Liver (tissue), 9 donors: ENCODE results near the gene HNF4A. TPM values are rescaled to one million over a fixed set of nuclear protein-coding genes. Genes with fewer than 3 reads are reported as not detected.

Source experiments
- DNase-seq: peaks from one replicate; pipeline ENCODE4 v3.0.0-alpha.2; 2017; ENCODE audit warnings: low spot score
- H3K27ac ChIP-seq, 2 donors: one replicate each; pipeline ENCODE4 v1.7.0; 2013; ENCODE audit warnings: inconsistent platforms in 2 of 2, low read length in 2 of 2, control low read depth in 1 of 2, low read depth in 1 of 2, mild to moderate bottlenecking in 1 of 2
- H3K27me3 ChIP-seq, 4 donors: one replicate each; pipeline versions ENCODE4 v1.6.1 to v1.7.0; 2013; ENCODE audit warnings: low read length in 3 of 4, inconsistent platforms in 1 of 4, mild to moderate bottlenecking in 1 of 4, moderate library complexity in 1 of 4; ENCODE audit not compliant: control insufficient read depth in 4 of 4, insufficient read depth in 4 of 4
- H3K36me3 ChIP-seq, 4 donors: one replicate each; pipeline versions ENCODE4 v1.6.1 to v1.7.0; 2013; ENCODE audit warnings: low read length in 3 of 4, mild to moderate bottlenecking in 3 of 4, low read depth in 1 of 4, moderate library complexity in 1 of 4; ENCODE audit not compliant: control insufficient read depth in 4 of 4, insufficient read depth in 3 of 4
- H3K4me1 ChIP-seq, 4 donors: one replicate each; pipeline versions ENCODE4 v1.6.1 to v1.7.0; 2013; ENCODE audit warnings: low read length in 3 of 4, mild to moderate bottlenecking in 3 of 4, moderate library complexity in 1 of 4; ENCODE audit not compliant: control insufficient read depth in 4 of 4, insufficient read depth in 4 of 4
- H3K4me3 ChIP-seq, 3 donors: one replicate each; pipeline versions ENCODE4 v1.6.1 to v1.7.0; 2013; ENCODE audit warnings: low read length in 3 of 3, control low read depth in 1 of 3, low read depth in 1 of 3, mild to moderate bottlenecking in 1 of 3
- H3K9ac ChIP-seq, 2 donors: one replicate each; pipeline ENCODE4 v1.7.0; 2013; ENCODE audit warnings: low read length in 2 of 2, mild to moderate bottlenecking in 2 of 2, moderate library complexity in 2 of 2, control low read depth in 1 of 2, low read depth in 1 of 2
- H3K9me3 ChIP-seq, 4 donors: one replicate each; pipeline versions ENCODE4 v1.6.1 to v1.7.0; 2013; ENCODE audit warnings: low read length in 3 of 4; ENCODE audit not compliant: control insufficient read depth in 4 of 4
- FOXA1 ChIP-seq: IDR thresholded peaks from 2 replicates; pipeline ENCODE4 v1.6.1; 2016; ENCODE audit warnings: antibody characterized with exemption
- GABPA ChIP-seq, 2 donors: IDR thresholded peaks in 1 of 2; conservative IDR thresholded peaks in 1 of 2; 2 replicates each; pipeline ENCODE4 v1.6.1; 2016; ENCODE audit warnings: antibody characterized with exemption in 2 of 2, mild to moderate bottlenecking in 1 of 2, moderate library complexity in 1 of 2
- HNF4A ChIP-seq, 2 donors: conservative IDR thresholded peaks; 2 replicates each; pipeline ENCODE4 v1.6.1; 2016; ENCODE audit warnings: antibody characterized with exemption in 2 of 2, mild to moderate bottlenecking in 2 of 2
- HNF4G ChIP-seq: IDR thresholded peaks from 2 replicates; pipeline ENCODE4 v1.6.1; 2016; ENCODE audit warnings: antibody characterized with exemption
- JUND ChIP-seq, 2 donors: IDR thresholded peaks; 2 replicates each; pipeline ENCODE4 v1.6.1; 2016; ENCODE audit warnings: antibody characterized with exemption in 2 of 2
- NR2F2 ChIP-seq: IDR thresholded peaks from 2 replicates; pipeline ENCODE4 v1.6.1; 2016; ENCODE audit warnings: antibody characterized with exemption
- RXRA ChIP-seq, 2 donors: IDR thresholded peaks; 2 replicates each; pipeline ENCODE4 v1.6.1; 2017 to 2018; ENCODE audit warnings: antibody characterized with exemption in 2 of 2, mild to moderate bottlenecking in 1 of 2
- YY1 ChIP-seq: IDR thresholded peaks from 2 replicates; pipeline ENCODE4 v1.6.1; 2016; ENCODE audit warnings: antibody characterized with exemption, mild to moderate bottlenecking
- WGBS: extraction: QIAGEN DNeasy Blood & Tissue Kit; methylation state at CpG from one replicate; pipeline ENCODE4 v1.1.7; 2013; 5-methylcytosine and 5-hydroxymethylcytosine counted together
- polyA plus RNA-seq, 2 donors: library from polyadenylated mRNA; stranded (reverse) in 1 of 2; unstranded in 1 of 2; fragments of 200-250 nt in 1 of 2; fragments of >200 nt in 1 of 2; fragmentation: Nextera tagmentation in 1 of 2; extraction: Ambion mirVana in 1 of 2; gene quantifications; one replicate each; pipeline versions ENCODE4 v1.2.1 to v1.2.3, GENCODE V29; 2013 to 2015
- total RNA-seq, 2 donors: library from RNA; depleted of rRNA; stranded (reverse); fragments of >200 nt; gene quantifications; one replicate each; pipeline ENCODE4 v1.2.3, GENCODE V29; 2014
- TF ChIP-seq, protein P1 (sequence below): IDR thresholded peaks from 2 replicates; pipeline ENCODE4 v1.6.1; 2016; ENCODE audit warnings: antibody characterized with exemption
- TF ChIP-seq, protein P2 (sequence below): IDR thresholded peaks from 2 replicates; pipeline ENCODE4 v1.6.1; 2016; ENCODE audit warnings: antibody characterized with exemption
- TF ChIP-seq, protein P3 (sequence below): IDR thresholded peaks from 2 replicates; pipeline ENCODE4 v1.6.1; 2016; ENCODE audit warnings: antibody characterized with exemption, mild to moderate bottlenecking
- TF ChIP-seq, protein P4 (sequence below): IDR thresholded peaks from 2 replicates; pipeline ENCODE4 v1.6.1; 2016; ENCODE audit warnings: antibody characterized with exemption
- donor health status: healthy.
- donor health status: healthy.
- donor health status: healthy.
- donor health status: healthy.
- donor health status: healthy.

HNF4A gene
- total and polyA plus RNA-seq, 4 donors: 51.7 to 171 (median 86.0) TPM

DNA sequence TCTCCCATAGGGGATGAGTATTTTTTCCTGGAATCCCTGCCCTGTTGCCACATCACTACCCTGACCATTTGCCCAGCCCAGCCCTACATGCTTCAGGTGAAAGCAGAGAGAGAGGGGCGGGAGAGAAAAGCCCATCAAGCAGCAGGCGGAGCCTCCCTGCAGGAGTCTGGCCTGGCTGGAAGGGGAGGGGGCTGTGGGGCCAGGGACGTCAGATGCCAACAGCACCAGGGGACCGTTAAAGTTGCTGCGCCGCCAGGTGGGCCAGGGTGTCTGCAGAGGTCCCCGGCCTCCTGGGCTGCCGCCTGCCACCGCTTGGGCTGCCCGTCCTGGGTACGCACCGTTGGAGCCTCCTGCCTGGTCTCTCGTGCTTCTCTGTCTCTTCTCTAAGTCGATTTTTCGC is 19.4 kb upstream of the HNF4A start:
- Histone ChIP-seq H3K9me3 (no peaks in the 10 kb centered on the region), H3K4me1 (no peaks in the 10 kb centered on the region), H3K36me3 (no peaks in the 10 kb centered on the region), H3K9ac (no peak overlapping the region), H3K27me3 (peaks cover 0 to 6% (median 0%) of the 10 kb centered on the region in 4 donors), H3K27ac (no peak overlapping the region), H3K4me3 (no peak overlapping the region)
- WGBS: 44% methylated on average over 15 of the region's 15 CpGs
- DNase-seq: no peak
- TF ChIP-seq RXRA (IDR thresholded peaks at IDR 0.05) (no peak), GABPA (IDR thresholded peaks at IDR 0.05 in 1 of 2, conservative IDR thresholded peaks at IDR 0.05 in 1 of 2) (no peak), YY1 (no peak), FOXA1 (no peak), JUND (IDR thresholded peaks at IDR 0.05) (no peak), HNF4G (no peak), NR2F2 (no peak), HNF4A (conservative IDR thresholded peaks at IDR 0.05) (no peak)
- TF ChIP-seq, protein P1, sequence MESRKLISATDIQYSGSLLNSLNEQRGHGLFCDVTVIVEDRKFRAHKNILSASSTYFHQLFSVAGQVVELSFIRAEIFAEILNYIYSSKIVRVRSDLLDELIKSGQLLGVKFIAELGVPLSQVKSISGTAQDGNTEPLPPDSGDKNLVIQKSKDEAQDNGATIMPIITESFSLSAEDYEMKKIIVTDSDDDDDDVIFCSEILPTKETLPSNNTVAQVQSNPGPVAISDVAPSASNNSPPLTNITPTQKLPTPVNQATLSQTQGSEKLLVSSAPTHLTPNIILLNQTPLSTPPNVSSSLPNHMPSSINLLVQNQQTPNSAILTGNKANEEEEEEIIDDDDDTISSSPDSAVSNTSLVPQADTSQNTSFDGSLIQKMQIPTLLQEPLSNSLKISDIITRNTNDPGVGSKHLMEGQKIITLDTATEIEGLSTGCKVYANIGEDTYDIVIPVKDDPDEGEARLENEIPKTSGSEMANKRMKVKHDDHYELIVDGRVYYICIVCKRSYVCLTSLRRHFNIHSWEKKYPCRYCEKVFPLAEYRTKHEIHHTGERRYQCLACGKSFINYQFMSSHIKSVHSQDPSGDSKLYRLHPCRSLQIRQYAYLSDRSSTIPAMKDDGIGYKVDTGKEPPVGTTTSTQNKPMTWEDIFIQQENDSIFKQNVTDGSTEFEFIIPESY: no peak
- TF ChIP-seq, protein P2, sequence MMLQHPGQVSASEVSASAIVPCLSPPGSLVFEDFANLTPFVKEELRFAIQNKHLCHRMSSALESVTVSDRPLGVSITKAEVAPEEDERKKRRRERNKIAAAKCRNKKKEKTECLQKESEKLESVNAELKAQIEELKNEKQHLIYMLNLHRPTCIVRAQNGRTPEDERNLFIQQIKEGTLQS: no peak
- TF ChIP-seq, protein P3, sequence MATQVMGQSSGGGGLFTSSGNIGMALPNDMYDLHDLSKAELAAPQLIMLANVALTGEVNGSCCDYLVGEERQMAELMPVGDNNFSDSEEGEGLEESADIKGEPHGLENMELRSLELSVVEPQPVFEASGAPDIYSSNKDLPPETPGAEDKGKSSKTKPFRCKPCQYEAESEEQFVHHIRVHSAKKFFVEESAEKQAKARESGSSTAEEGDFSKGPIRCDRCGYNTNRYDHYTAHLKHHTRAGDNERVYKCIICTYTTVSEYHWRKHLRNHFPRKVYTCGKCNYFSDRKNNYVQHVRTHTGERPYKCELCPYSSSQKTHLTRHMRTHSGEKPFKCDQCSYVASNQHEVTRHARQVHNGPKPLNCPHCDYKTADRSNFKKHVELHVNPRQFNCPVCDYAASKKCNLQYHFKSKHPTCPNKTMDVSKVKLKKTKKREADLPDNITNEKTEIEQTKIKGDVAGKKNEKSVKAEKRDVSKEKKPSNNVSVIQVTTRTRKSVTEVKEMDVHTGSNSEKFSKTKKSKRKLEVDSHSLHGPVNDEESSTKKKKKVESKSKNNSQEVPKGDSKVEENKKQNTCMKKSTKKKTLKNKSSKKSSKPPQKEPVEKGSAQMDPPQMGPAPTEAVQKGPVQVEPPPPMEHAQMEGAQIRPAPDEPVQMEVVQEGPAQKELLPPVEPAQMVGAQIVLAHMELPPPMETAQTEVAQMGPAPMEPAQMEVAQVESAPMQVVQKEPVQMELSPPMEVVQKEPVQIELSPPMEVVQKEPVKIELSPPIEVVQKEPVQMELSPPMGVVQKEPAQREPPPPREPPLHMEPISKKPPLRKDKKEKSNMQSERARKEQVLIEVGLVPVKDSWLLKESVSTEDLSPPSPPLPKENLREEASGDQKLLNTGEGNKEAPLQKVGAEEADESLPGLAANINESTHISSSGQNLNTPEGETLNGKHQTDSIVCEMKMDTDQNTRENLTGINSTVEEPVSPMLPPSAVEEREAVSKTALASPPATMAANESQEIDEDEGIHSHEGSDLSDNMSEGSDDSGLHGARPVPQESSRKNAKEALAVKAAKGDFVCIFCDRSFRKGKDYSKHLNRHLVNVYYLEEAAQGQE: no peak
- TF ChIP-seq, protein P4, sequence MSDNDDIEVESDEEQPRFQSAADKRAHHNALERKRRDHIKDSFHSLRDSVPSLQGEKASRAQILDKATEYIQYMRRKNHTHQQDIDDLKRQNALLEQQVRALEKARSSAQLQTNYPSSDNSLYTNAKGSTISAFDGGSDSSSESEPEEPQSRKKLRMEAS: no peak

DNA sequence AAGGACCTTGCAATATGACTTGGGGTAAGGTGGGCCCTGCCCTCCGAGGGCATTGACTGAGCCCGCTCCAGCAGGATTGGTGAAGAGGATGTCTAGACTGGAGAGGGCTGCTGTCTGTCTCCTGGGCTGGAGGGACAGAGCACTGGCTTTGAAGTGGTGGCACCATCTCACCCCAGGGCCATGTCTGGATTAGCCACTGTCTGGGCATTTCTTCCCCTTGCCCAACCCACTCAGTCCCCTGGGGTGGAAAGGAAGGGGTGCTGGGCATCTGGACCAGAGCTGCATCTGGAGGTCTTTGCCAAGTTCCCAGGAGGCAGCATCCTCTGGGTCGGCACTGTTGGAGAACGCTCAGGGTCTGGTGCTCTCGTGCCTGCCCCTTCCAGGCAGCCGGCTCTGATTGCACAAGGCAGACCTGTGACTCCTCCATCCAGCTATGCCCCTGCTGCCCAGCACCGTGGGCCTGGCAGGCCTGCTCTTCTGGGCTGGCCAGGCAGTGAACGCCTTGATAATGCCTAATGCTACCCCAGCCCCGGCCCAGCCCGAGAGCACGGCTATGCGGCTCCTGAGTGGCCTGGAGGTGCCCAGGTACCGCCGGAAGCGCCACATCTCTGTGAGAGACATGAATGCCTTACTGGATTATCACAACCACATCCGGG is 18.6 kb upstream of the HNF4A start, which contains the start of gene R3HDML:
R3HDML (plus strand) TSS at position 319 of the 656 bp plus-strand sequence; CDS start at position 434, 115 bp downstream.
- no peak within 1 kb of the TSS for H3K27ac ChIP-seq
- TF ChIP-seq GABPA (IDR thresholded peaks at IDR 0.05 in 1 of 2, conservative IDR thresholded peaks at IDR 0.05 in 1 of 2) (no peak), HNF4A (conservative IDR thresholded peaks at IDR 0.05) (no peak)
- H3K4me3 ChIP-seq: no peak within 1 kb of the TSS
- H3K27me3 ChIP-seq: peaks cover 0 to 6% (median 0%) of the 10 kb centered on the region in 4 donors
- no peaks in the 10 kb centered on the region for H3K9me3 ChIP-seq
- DNase-seq: no peak
- 84% methylated on average over 16 of the region's 16 CpGs for WGBS
- no peaks in the 10 kb centered on the region for H3K4me1 ChIP-seq
- H3K36me3 ChIP-seq: no peaks in the 10 kb centered on the region
- H3K9ac ChIP-seq: no peak within 1 kb of the TSS
